ENCODE measurements around the gene ALDH1A3.

Gene ALDH1A3

GRCh38 chr15:100880897-100881242, 1.2 kb downstream of the ALDH1A3 start:
- in situ Hi-C loops (cut with HindIII; ENCODE audit: low sequenced_read_pairs) = no loop called here

- in situ Hi-C loops (cut with HindIII; ENCODE audit: low sequenced_read_pairs) = no loop called here
Measured at GRCh38 chr15:100881573-100882336, 2.1 kb downstream of the ALDH1A3 start.

- in situ Hi-C loops (cut with HindIII; ENCODE audit: low sequenced_read_pairs) = loop anchor here (5.0 kb wide), 1 partner anchor 223 kb away; no protein-coding TSS in a partner anchor
Measured at GRCh38 chr15:100885116-100885515, 5.5 kb downstream of the ALDH1A3 start.

- in situ Hi-C loops (cut with HindIII; ENCODE audit: low sequenced_read_pairs) = loop anchor here (5.0 kb wide), 1 partner anchor 224 kb away; no protein-coding TSS in a partner anchor
Measured at GRCh38 chr15:100885811-100886210, 6.2 kb downstream of the ALDH1A3 start.

GRCh38 chr15:100887211-100887913, 7.7 kb downstream of the ALDH1A3 start:
- in situ Hi-C loops (cut with HindIII; ENCODE audit: low sequenced_read_pairs) = loop anchor here (5.0 kb wide), 1 partner anchor 225 kb away; no protein-coding TSS in a partner anchor

- in situ Hi-C loops (cut with HindIII; ENCODE audit: low sequenced_read_pairs) = loop anchor here (5.0 kb wide), 1 partner anchor 227 kb away; no protein-coding TSS in a partner anchor
Measured at GRCh38 chr15:100889385-100890050, 9.9 kb downstream of the ALDH1A3 start.

- in situ Hi-C loops (cut with HindIII; ENCODE audit: low sequenced_read_pairs) = no loop called here
Measured at GRCh38 chr15:100890051-100890720, 10.6 kb downstream of the ALDH1A3 start.

- in situ Hi-C loops (cut with HindIII; ENCODE audit: low sequenced_read_pairs) = no loop called here
Measured at GRCh38 chr15:100890850-100891249, 11.2 kb downstream of the ALDH1A3 start.

- in situ Hi-C loops (cut with HindIII; ENCODE audit: low sequenced_read_pairs) = no loop called here
Measured at GRCh38 chr15:100891307-100892012, 11.8 kb downstream of the ALDH1A3 start.

- in situ Hi-C loops (cut with HindIII; ENCODE audit: low sequenced_read_pairs) = no loop called here
Measured at GRCh38 chr15:100892013-100892355, 12.4 kb downstream of the ALDH1A3 start.

GRCh38 chr15:100893261-100893963, 13.8 kb downstream of the ALDH1A3 start:
- in situ Hi-C loops (cut with HindIII; ENCODE audit: low sequenced_read_pairs) = no loop called here

GRCh38 chr15:100893964-100894295, 14.3 kb downstream of the ALDH1A3 start:
- in situ Hi-C loops (cut with HindIII; ENCODE audit: low sequenced_read_pairs) = no loop called here

- in situ Hi-C loops (cut with HindIII; ENCODE audit: low sequenced_read_pairs) = no loop called here
Measured at GRCh38 chr15:100895721-100896120, 16.1 kb downstream of the ALDH1A3 start.

- in situ Hi-C loops (cut with HindIII; ENCODE audit: low sequenced_read_pairs) = no loop called here
Measured at GRCh38 chr15:100897221-100898151, 17.9 kb downstream of the ALDH1A3 start.

- in situ Hi-C loops (cut with HindIII; ENCODE audit: low sequenced_read_pairs) = no loop called here
Measured at GRCh38 chr15:100898152-100898490, 18.5 kb downstream of the ALDH1A3 start.

- in situ Hi-C loops (cut with HindIII; ENCODE audit: low sequenced_read_pairs) = no loop called here
Measured at GRCh38 chr15:100898661-100899462, 19.2 kb downstream of the ALDH1A3 start.

GRCh38 chr15:100899601-100900000, 20.0 kb downstream of the ALDH1A3 start:
- in situ Hi-C loops (cut with HindIII; ENCODE audit: low sequenced_read_pairs) = no loop called here

- in situ Hi-C loops (cut with HindIII; ENCODE audit: low sequenced_read_pairs) = no loop called here
Measured at GRCh38 chr15:100900136-100900794, 20.6 kb downstream of the ALDH1A3 start.

Measured in endothelial cell of hepatic sinusoid (primary cell).